Posterior cingulate gyrus (tissue), 11 donors: ENCODE measurements around the gene PRDM9.
"Not testable (repeated sequence)": the region's sequence is repeated elsewhere in the genome, so short reads cannot be mapped to it uniquely, and the experiment has no call there.

Experiments
- DNase-seq, 10 donors: peaks; one replicate each; pipeline versions ENCODE4 v3.0.0 to v3.0.0-alpha.2; 2020 to 2021; ENCODE audit warnings: mixed read lengths in 3 of 10
- intact Hi-C: fragments of 100-400 bp; cut with DNase I; formaldehyde crosslinking; loops from one replicate; pipeline ENCODE4 v1.15.1; 2023

The PRDM9 gene

GRCh38 chr5:23526616-23527015, 19.2 kb downstream of the PRDM9 start:
- intact Hi-C loops, DNase-seq: not testable (repeated sequence)

DNA sequence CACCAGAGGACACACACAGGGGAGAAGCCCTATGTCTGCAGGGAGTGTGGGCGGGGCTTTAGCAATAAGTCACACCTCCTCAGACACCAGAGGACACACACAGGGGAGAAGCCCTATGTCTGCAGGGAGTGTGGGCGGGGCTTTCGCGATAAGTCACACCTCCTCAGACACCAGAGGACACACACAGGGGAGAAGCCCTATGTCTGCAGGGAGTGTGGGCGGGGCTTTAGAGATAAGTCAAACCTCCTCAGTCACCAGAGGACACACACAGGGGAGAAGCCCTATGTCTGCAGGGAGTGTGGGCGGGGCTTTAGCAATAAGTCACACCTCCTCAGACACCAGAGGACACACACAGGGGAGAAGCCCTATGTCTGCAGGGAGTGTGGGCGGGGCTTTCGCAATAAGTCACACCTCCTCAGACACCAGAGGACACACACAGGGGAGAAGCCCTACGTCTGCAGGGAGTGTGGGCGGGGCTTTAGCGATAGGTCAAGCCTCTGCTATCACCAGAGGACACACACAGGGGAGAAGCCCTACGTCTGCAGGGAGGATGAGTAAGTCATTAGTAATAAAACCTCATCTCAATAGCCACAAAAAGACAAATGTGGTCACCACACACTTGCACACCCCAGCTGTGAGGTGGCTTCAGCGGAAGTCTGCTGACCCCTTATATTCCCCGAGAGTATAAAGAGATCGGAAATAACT, 20.0 kb downstream of the PRDM9 start:
- DNase-seq, intact Hi-C loops: not testable (repeated sequence)

GRCh38 chr5:23528677-23529076, 21.3 kb downstream of the PRDM9 start:
- no peak for DNase-seq
- intact Hi-C loops: no loop called here

- intact Hi-C loops: no loop called here
Measured at GRCh38 chr5:23530571-23530970, 23.2 kb downstream of the PRDM9 start.

GRCh38 chr5:23571059-23571458, 63.6 kb downstream of the PRDM9 start:
- intact Hi-C loops: no loop called here
- DNase-seq: no peak

More at GRCh38 chr5:23530571-23530970, 23.2 kb downstream of the PRDM9 start:
- DNase-seq: no peak
